ENCODE results near the gene SPEG.
"Not testable (repeated sequence)": the region's sequence is repeated elsewhere in the genome, so short reads cannot be mapped to it uniquely, and the experiment has no call there.

The SPEG gene

GRCh38 chr2:219434718-219435525 lies at the start of gene SPEG:
TSS of gene SPEG (plus strand) at chr2:219434843. CDS start at chr2:219434978, 135 bp downstream.
- no peak for DNase-seq

- no peak for DNase-seq
Observed at GRCh38 chr2:219384859-219385258, 49.8 kb upstream of the SPEG start.

GRCh38 chr2:219385958-219386520 lies 48.6 kb upstream of the SPEG start:
- DNase-seq: no peak

GRCh38 chr2:219386532-219387280 lies 47.9 kb upstream of the SPEG start:
- DNase-seq: no peak

GRCh38 chr2:219387306-219388120 lies 47.1 kb upstream of the SPEG start, which contains the start of gene DNPEP:
TSS of gene DNPEP (minus strand) at chr2:219387912. CDS start at chr2:219387794, 118 bp downstream.
- DNase-seq: peak; percentile 97

GRCh38 chr2:219388121-219388906 lies 46.3 kb upstream of the SPEG start:
- peak; percentile 99 for DNase-seq

- no peak for DNase-seq
Observed at GRCh38 chr2:219388907-219389156, 45.8 kb upstream of the SPEG start.

GRCh38 chr2:219392754-219393153 lies 41.9 kb upstream of the SPEG start:
- DNase-seq: no peak

- DNase-seq: not testable (repeated sequence)
Observed at GRCh38 chr2:219395056-219395455, 39.6 kb upstream of the SPEG start.

- DNase-seq: no peak
Observed at GRCh38 chr2:219395609-219396008, 39.0 kb upstream of the SPEG start.

- no peak for DNase-seq
Observed at GRCh38 chr2:219396863-219397457, 37.7 kb upstream of the SPEG start.

- DNase-seq: no peak
Observed at GRCh38 chr2:219398721-219399363, 35.8 kb upstream of the SPEG start.

GRCh38 chr2:219399716-219400478 lies 34.7 kb upstream of the SPEG start:
- DNase-seq: no peak

GRCh38 chr2:219400562-219400961 lies 34.1 kb upstream of the SPEG start:
- no peak for DNase-seq

- peak; percentile 18 for DNase-seq
Observed at GRCh38 chr2:219401606-219402005, 33.0 kb upstream of the SPEG start.

- peak; percentile 84 for DNase-seq
Observed at GRCh38 chr2:219402665-219403515, 31.8 kb upstream of the SPEG start.

- no peak for DNase-seq
Observed at GRCh38 chr2:219403861-219404260, 30.8 kb upstream of the SPEG start.

- no peak for DNase-seq
Observed at GRCh38 chr2:219404291-219404910, 30.2 kb upstream of the SPEG start.

GRCh38 chr2:219404954-219405353 lies 29.7 kb upstream of the SPEG start:
- DNase-seq: no peak
